HK-2 (cell line): ENCODE data around the gene CRK.
"Not testable (repeated sequence)": the region's sequence is repeated elsewhere in the genome, so short reads cannot be mapped to it uniquely, and the experiment has no call there.

Experiments
- DNase-seq: peaks from one replicate; pipeline ENCODE4 v3.0.0-alpha.2; 2018; ENCODE audit not compliant: unreplicated experiment

CRK gene

GRCh38 chr17:1467898-1468492 is 12.0 kb upstream of the CRK start:
- DNase-seq: no peak

GRCh38 chr17:1467258-1467657 is 11.2 kb upstream of the CRK start:
- no peak for DNase-seq

- DNase-seq: no peak
Observed at GRCh38 chr17:1464186-1464585, 8.2 kb upstream of the CRK start.

- no peak for DNase-seq
Observed at GRCh38 chr17:1462164-1463112, 6.4 kb upstream of the CRK start.

- DNase-seq: no peak
Observed at GRCh38 chr17:1461198-1461944, 5.3 kb upstream of the CRK start.

- DNase-seq: peak; percentile 71
Observed at GRCh38 chr17:1460233-1460632, 4.2 kb upstream of the CRK start.

GRCh38 chr17:1455291-1455796 is 688 bp downstream of the CRK start:
- DNase-seq: peak; percentile 65

- DNase-seq: no peak
Observed at GRCh38 chr17:1454541-1454940, 1.5 kb downstream of the CRK start.

- not testable (repeated sequence) for DNase-seq
Observed at GRCh38 chr17:1453694-1454093, 2.3 kb downstream of the CRK start.

- DNase-seq: no peak
Observed at GRCh38 chr17:1452836-1453235, 3.2 kb downstream of the CRK start.

GRCh38 chr17:1450261-1450660 is 5.8 kb downstream of the CRK start:
- DNase-seq: not testable (repeated sequence)

- no peak for DNase-seq
Observed at GRCh38 chr17:1449412-1449967, 6.5 kb downstream of the CRK start.

- no peak for DNase-seq
Observed at GRCh38 chr17:1447052-1447451, 9.0 kb downstream of the CRK start.

- DNase-seq: no peak
Observed at GRCh38 chr17:1446201-1446600, 9.8 kb downstream of the CRK start.

GRCh38 chr17:1445695-1446094 is 10.3 kb downstream of the CRK start:
- DNase-seq: not testable (repeated sequence)

- DNase-seq: not testable (repeated sequence)
Observed at GRCh38 chr17:1442721-1443120, 13.3 kb downstream of the CRK start.

- no peak for DNase-seq
Observed at GRCh38 chr17:1442187-1442586, 13.8 kb downstream of the CRK start.

- DNase-seq: no peak
Observed at GRCh38 chr17:1440921-1441320, 15.1 kb downstream of the CRK start.

GRCh38 chr17:1438593-1439083 is 17.4 kb downstream of the CRK start:
- DNase-seq: peak; percentile 32

- no peak for DNase-seq
Observed at GRCh38 chr17:1435326-1435725, 20.7 kb downstream of the CRK start.

- no peak for DNase-seq
Observed at GRCh38 chr17:1434150-1434549, 21.9 kb downstream of the CRK start.

- DNase-seq: no peak
Observed at GRCh38 chr17:1431631-1432104, 24.4 kb downstream of the CRK start.
